Right ventricle myocardium superior (tissue), 1 donor: ENCODE data around the gene CIDEB. TPM values are rescaled to one million over a fixed set of nuclear protein-coding genes. Genes with fewer than 3 reads are reported as not detected.

Experiments
- ATAC-seq: fragments of 200-7000 bp; cut with Tn5 transposase; one replicate; pipeline ENCODE4 v1.9.1; 2020; ENCODE audit warnings: mild to moderate bottlenecking; ENCODE audit not compliant: poor library complexity
- DNase-seq: peaks from one replicate; pipeline ENCODE4 v3.0.0-alpha.2; 2020
- intact Hi-C: fragments of 100-400 bp; cut with DNase I; formaldehyde crosslinking; loops from one replicate; pipeline ENCODE4 v1.11.2; 2022
- total RNA-seq: library from RNA; stranded (reverse); fragmentation: NEBNext Ultra II Directional; extraction: Animal tissue kit (Norgen Biotek cat#: 25700); gene quantifications from one replicate; pipeline ENCODE4 v1.2.1, GENCODE V29; 2021
- donor health status: DM: no; HTN: yes; CAD: no; lungs with severe emphysema.

Gene CIDEB
- total RNA-seq, 1 donor from 2014 or later = 2.9 TPM

- intact Hi-C loops = no loop called here
These were observed 43.9 kb downstream of the CIDEB start for GRCh38 chr14:24263848-24264247.

DNA sequence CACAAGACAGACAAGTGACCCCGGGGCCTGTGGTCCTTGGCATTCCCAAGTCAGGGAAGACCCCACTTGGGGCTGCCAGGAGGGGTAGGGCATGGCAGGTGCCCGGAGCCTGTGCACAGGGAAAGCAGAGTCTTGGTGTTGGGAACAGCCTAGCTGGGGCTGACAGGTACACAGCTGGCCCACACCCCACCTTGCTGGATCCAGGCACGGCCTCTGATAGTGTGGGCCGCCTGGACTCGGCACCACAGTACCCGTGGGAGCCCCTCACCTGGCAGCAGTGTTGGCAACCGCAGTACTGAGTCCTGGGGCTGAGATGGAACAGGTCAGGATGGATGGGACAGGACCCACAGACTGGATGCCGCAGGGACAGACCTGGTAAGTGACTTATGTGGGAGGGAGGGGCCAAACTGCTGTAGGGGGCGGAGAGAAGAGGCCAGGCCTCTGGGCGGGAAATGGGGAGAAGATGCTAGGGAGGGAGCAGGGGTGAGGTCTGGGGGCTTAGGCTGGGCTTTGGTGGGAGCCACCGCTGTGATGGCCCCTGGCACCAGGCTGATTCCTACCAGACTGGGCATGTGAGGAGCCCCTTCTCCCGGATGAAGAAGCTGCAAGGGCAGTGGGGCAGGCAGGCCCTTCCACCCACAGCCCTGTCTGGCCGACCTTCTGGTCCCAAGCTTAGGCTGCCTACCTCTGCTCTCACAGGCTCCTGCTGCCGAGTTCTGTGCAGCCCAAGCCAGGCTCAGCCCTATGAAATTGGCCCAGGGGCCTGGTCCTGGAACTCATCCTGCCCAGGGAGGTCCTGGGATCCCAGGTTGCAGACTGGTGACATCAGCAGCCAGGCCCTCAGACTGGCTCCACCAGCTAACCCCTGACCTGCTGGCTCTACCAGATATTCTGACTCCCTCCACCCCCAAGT, 44.7 kb downstream of the CIDEB start, which contains the start of gene TGM1:
Gene TGM1, minus strand, starts transcription at position 357 of the 913 bp plus-strand sequence. CDS start 825 bp downstream, outside the sequence.
- ATAC-seq = no peak
- intact Hi-C loops = no loop called here
- DNase-seq = no peak

More at GRCh38 chr14:24263848-24264247, 43.9 kb downstream of the CIDEB start:
- no peak for ATAC-seq
- DNase-seq = no peak

GRCh38 chr14:24261969-24262327, 45.8 kb downstream of the CIDEB start:
- intact Hi-C loops = no loop called here
- no peak for DNase-seq
- no peak for ATAC-seq

- ATAC-seq = no peak
- no peak for DNase-seq
- intact Hi-C loops = no loop called here
These were observed 46.4 kb downstream of the CIDEB start for GRCh38 chr14:24261256-24261968.

- DNase-seq (no peak), ATAC-seq (no peak)
- intact Hi-C loops = no loop called here
These were observed 47.0 kb downstream of the CIDEB start for GRCh38 chr14:24260780-24261157.

- DNase-seq (no peak), ATAC-seq (no peak)
- intact Hi-C loops = no loop called here
These were observed 47.6 kb downstream of the CIDEB start for GRCh38 chr14:24260026-24260779.

GRCh38 chr14:24259282-24260025, 48.3 kb downstream of the CIDEB start:
- intact Hi-C loops = loop anchor here (5.0 kb wide), 1 partner anchor 33 kb away; no protein-coding TSS in a partner anchor
- ATAC-seq (no peak), DNase-seq (no peak)

- ATAC-seq (no peak), DNase-seq (no peak)
- intact Hi-C loops = loop anchor here (5.0 kb wide), 1 partner anchor 34 kb away; no protein-coding TSS in a partner anchor
These were observed 49.1 kb downstream of the CIDEB start for GRCh38 chr14:24258548-24259265.

- ATAC-seq (no peak), DNase-seq (no peak)
- intact Hi-C loops = loop anchor here (5.0 kb wide), 1 partner anchor 34 kb away; no protein-coding TSS in a partner anchor
These were observed 49.7 kb downstream of the CIDEB start for GRCh38 chr14:24258119-24258518.

GRCh38 chr14:24256960-24257359, 50.8 kb downstream of the CIDEB start:
- intact Hi-C loops = loop anchor here (5.0 kb wide), 1 partner anchor 35 kb away; no protein-coding TSS in a partner anchor
- no peak for ATAC-seq
- DNase-seq = no peak

DNA sequence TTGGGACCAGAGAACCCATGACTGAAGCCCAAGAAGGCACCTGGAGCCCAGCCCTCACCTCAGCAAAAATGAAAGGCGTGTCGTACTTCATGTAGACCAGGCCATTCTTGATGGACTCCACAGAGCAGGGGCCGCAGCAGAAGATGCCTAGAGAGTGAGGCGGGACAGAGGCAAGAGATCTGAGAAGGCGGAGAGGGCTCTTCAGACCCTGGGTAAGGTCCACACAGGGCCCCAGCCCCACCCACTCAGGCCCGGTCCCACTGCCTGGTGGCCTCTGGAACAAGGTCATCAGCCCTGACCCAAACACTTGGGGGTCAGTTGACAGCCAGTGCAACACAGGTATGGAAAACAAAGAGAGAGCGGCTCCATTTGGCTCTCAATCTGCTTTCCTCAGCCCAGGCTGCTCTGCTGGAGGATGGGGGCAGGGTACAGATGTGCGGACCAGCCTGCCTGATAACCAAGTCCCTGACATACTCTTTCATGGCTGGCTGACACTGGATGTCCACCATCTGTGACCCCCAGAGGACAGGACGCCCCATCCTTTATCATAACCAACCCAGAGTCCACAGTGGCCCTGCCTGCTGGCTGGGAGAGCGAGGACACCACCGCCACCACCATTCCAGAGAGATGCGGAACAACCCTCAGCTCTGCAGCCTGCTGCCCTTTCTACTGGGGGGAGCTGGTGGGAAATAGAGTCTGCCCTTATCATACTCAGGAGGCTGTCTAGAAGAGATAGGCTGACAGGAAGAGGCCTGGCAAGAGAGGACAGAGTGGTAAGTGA, 51.7 kb downstream of the CIDEB start:
- ATAC-seq = no peak
- intact Hi-C loops = loop anchor here (5.0 kb wide), 1 partner anchor 36 kb away; no protein-coding TSS in a partner anchor
- no peak for DNase-seq

DNA sequence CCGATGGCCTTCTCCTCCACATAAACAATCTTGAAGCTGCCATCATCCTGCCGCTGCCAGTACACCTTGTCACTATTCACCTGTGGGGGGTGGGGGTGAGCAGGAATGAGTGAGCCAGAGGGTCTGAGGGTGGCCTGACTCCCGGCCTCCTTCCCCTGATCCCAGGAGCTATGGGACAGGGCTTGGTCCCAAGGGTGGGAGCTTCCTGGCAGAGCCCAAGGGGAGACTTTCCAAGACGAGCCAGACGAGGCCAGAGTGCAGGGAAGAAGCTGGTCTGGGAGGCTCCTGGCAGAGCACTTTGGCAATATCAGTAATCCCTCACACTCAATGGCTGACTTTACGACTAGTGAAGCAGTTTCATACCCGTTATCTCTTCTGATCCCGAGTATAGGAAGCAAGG, 52.3 kb downstream of the CIDEB start:
- DNase-seq = no peak
- intact Hi-C loops = loop anchor here (5.0 kb wide), 1 partner anchor 37 kb away; no protein-coding TSS in a partner anchor
- ATAC-seq = no peak

Other genes starting within 250 kb of the CIDEB start
- not detected for gene CPNE6, start 236.4 kb downstream of the CIDEB start, total RNA-seq
- gene PCK2, start 213.7 kb downstream of the CIDEB start, total RNA-seq = 2.7 TPM
- 81.7 TPM for gene DCAF11, start 193.2 kb downstream of the CIDEB start, total RNA-seq
- 0.75 TPM for gene NRL, start 193.0 kb downstream of the CIDEB start, total RNA-seq
- 126 TPM for gene FITM1, start 177.3 kb downstream of the CIDEB start, total RNA-seq
- 129 TPM for gene PSME1, start 171.8 kb downstream of the CIDEB start, total RNA-seq
- 14.4 TPM for gene EMC9, start 166.4 kb downstream of the CIDEB start, total RNA-seq
- gene PSME2, start 161.4 kb downstream of the CIDEB start, total RNA-seq = 88.8 TPM
- gene RNF31, start 160.5 kb downstream of the CIDEB start, total RNA-seq = 29.5 TPM
- 24.0 TPM for gene IRF9, start 146.7 kb downstream of the CIDEB start, total RNA-seq
- 1.7 TPM for gene REC8, start 135.9 kb downstream of the CIDEB start, total RNA-seq
- 10.5 TPM for gene IPO4, start 119.2 kb downstream of the CIDEB start, total RNA-seq
- gene TM9SF1, start 112.5 kb downstream of the CIDEB start, total RNA-seq = 19.2 TPM
- not detected for gene TSSK4, start 102.3 kb downstream of the CIDEB start, total RNA-seq
- gene CHMP4A, start 94.5 kb downstream of the CIDEB start, total RNA-seq = 26.6 TPM
- gene MDP1, start 91.9 kb downstream of the CIDEB start, total RNA-seq = 18.9 TPM
- gene NEDD8, start 75.6 kb downstream of the CIDEB start, total RNA-seq = 212 TPM
- 26.2 TPM for gene GMPR2, start 75.0 kb downstream of the CIDEB start, total RNA-seq
- 28.7 TPM for gene TINF2, start 65.4 kb downstream of the CIDEB start, total RNA-seq
- 1.1 TPM for gene TGM1, start 44.8 kb downstream of the CIDEB start, total RNA-seq
- 20.3 TPM for gene RABGGTA, start 36.4 kb downstream of the CIDEB start, total RNA-seq
- 5.2 TPM for gene DHRS1, start 8.2 kb downstream of the CIDEB start, total RNA-seq
- gene NOP9, start 8.1 kb downstream of the CIDEB start, total RNA-seq = 23.4 TPM
- 0.65 TPM for gene LTB4R2, start 2.2 kb upstream of the CIDEB start, total RNA-seq
- 1.8 TPM for gene LTB4R, start 3.5 kb upstream of the CIDEB start, total RNA-seq
- 20.6 TPM for gene ADCY4, start 27.1 kb upstream of the CIDEB start, total RNA-seq
- gene RIPK3, start 32.0 kb upstream of the CIDEB start, total RNA-seq = 2.9 TPM
- 25.6 TPM for gene NFATC4, start 60.2 kb upstream of the CIDEB start, total RNA-seq
- gene NYNRIN, start 91.0 kb upstream of the CIDEB start, total RNA-seq = 8.8 TPM
- gene CBLN3, start 121.7 kb upstream of the CIDEB start, total RNA-seq = 0.65 TPM
- 22.5 TPM for gene KHNYN, start 122.0 kb upstream of the CIDEB start, total RNA-seq
- 84.7 TPM for gene SDR39U1, start 134.8 kb upstream of the CIDEB start, total RNA-seq
- gene CMA1, start 200.3 kb upstream of the CIDEB start, total RNA-seq = 1.9 TPM